ENCODE data around the gene BAHCC1.

BAHCC1 gene

GRCh38 chr17:81464586-81464985, 69.3 kb downstream of the BAHCC1 start:
- no peak for DNase-seq

- no peak for DNase-seq
Measured at GRCh38 chr17:81465910-81466309, 70.7 kb downstream of the BAHCC1 start.

- no peak for DNase-seq
Measured at GRCh38 chr17:81466564-81467472, 71.6 kb downstream of the BAHCC1 start.

- DNase-seq: no peak
Measured at GRCh38 chr17:81468111-81468769, 73.0 kb downstream of the BAHCC1 start.

- DNase-seq: no peak
Measured at GRCh38 chr17:81468770-81469121, 73.5 kb downstream of the BAHCC1 start.

GRCh38 chr17:81469266-81469665, 74.0 kb downstream of the BAHCC1 start:
- no peak for DNase-seq

GRCh38 chr17:81470270-81470943, 75.2 kb downstream of the BAHCC1 start:
- no peak for DNase-seq

- no peak for DNase-seq
Measured at GRCh38 chr17:81470944-81471817, 75.9 kb downstream of the BAHCC1 start.

- DNase-seq: peak in 1 of 2 donors; percentile 33
Measured at GRCh38 chr17:81471818-81472456, 76.7 kb downstream of the BAHCC1 start.

GRCh38 chr17:81473019-81473418, 77.8 kb downstream of the BAHCC1 start:
- no peak for DNase-seq

GRCh38 chr17:81474958-81475357, 79.7 kb downstream of the BAHCC1 start:
- DNase-seq: no peak

GRCh38 chr17:81476097-81476496, 80.8 kb downstream of the BAHCC1 start:
- DNase-seq: no peak

- no peak for DNase-seq
Measured at GRCh38 chr17:81476635-81477034, 81.4 kb downstream of the BAHCC1 start.

- DNase-seq: no peak
Measured at GRCh38 chr17:81477173-81477572, 81.9 kb downstream of the BAHCC1 start.

GRCh38 chr17:81478119-81478518, 82.9 kb downstream of the BAHCC1 start:
- DNase-seq: no peak

- no peak for DNase-seq
Measured at GRCh38 chr17:81479175-81480071, 84.2 kb downstream of the BAHCC1 start.

GRCh38 chr17:81480140-81481072, 85.1 kb downstream of the BAHCC1 start:
- DNase-seq: no peak

GRCh38 chr17:81481073-81481799, 86.0 kb downstream of the BAHCC1 start:
- DNase-seq: peak; percentile 54 to 62

GRCh38 chr17:81481815-81482505, 86.7 kb downstream of the BAHCC1 start:
- DNase-seq: no peak

All from stimulated activated CD4-positive, alpha-beta T cell treated with anti-CD3 and anti-CD28 coated beads, Interleukin-2, amount 100 ng/mL, for 24 hours (primary cell).